Panc1 (cell line): ENCODE results near the gene CELF2. TPM values are rescaled to one million over a fixed set of nuclear protein-coding genes. Genes with fewer than 3 reads are reported as not detected.
"Not testable (repeated sequence)": the region's sequence is repeated elsewhere in the genome, so short reads cannot be mapped to it uniquely, and the experiment has no call there.

ENCODE experiments used
- ATAC-seq: fragments of 200-7000 bp; cut with Tn5 transposase; 2 replicates; pipeline ENCODE4 v1.9.1; 2020; ENCODE audit warnings: mild to moderate bottlenecking, moderate library complexity
- BruUV-seq: library from RNA; stranded (reverse); fragments of 400-500 nt; replicated peaks from 2 replicates; lab custom pipeline; 2021; lab: Mats Ljungman, UMichigan
- CTCF ChIA-PET: fragments of 300-600 bp; sonication (Branson Sonifier 250); formaldehyde crosslinking; loops from one replicate; lab custom pipeline; 2022; ENCODE audit warnings: antibody characterized with exemption; lab: Charles Lee
- POLR2A ChIA-PET: fragments of 300-600 bp; sonication (Branson Sonifier 250); formaldehyde crosslinking; loops from one replicate; lab custom pipeline; 2022; ENCODE audit warnings: antibody characterized with exemption; lab: Charles Lee
- DNase-seq: peaks from one replicate; pipeline ENCODE4 v3.0.0-alpha.2; 2010; ENCODE audit warnings: low read depth, low spot score
- H3K27ac ChIP-seq: 2 replicates; pipeline ENCODE4 v1.5.1; 2011; ENCODE audit warnings: mild to moderate bottlenecking, low read length, inconsistent platforms
- H3K27me3 ChIP-seq: fragments of 200-500 bp; sonication (Bioruptor generic); 2 replicates; pipeline ENCODE4 v1.6.0; 2014; ENCODE audit warnings: low read length, inconsistent platforms; ENCODE audit not compliant: control insufficient read depth, insufficient read depth
- H3K36me3 ChIP-seq: fragments of 200-500 bp; sonication (Bioruptor generic); 2 replicates; pipeline ENCODE4 v1.5.1; 2014; ENCODE audit warnings: inconsistent platforms, mild to moderate bottlenecking, low read length, moderate library complexity; ENCODE audit not compliant: control insufficient read depth, insufficient read depth
- H3K4me1 ChIP-seq: 2 replicates; pipeline ENCODE4 v1.5.1; 2011; ENCODE audit warnings: inconsistent platforms, mild to moderate bottlenecking, low read length, moderate library complexity; ENCODE audit not compliant: control insufficient read depth, insufficient read depth
- H3K4me3 ChIP-seq, 2 experiments: 2 replicates each; pipeline ENCODE4 v1.5.1; 2011 to 2012; ENCODE audit warnings: low read depth in 2 of 2, low read length in 2 of 2, mild to moderate bottlenecking in 2 of 2, inconsistent platforms in 1 of 2, moderate library complexity in 1 of 2
- H3K9me3 ChIP-seq: fragments of 200-500 bp; sonication (Bioruptor generic); 2 replicates; pipeline ENCODE4 v1.5.1; 2014; ENCODE audit warnings: low read depth, mild to moderate bottlenecking, inconsistent platforms, low read length, moderate library complexity; ENCODE audit not compliant: control insufficient read depth, insufficient read depth
- CTCF ChIP-seq: fragments of 450-650 bp; IDR thresholded peaks from 2 replicates; pipeline ENCODE4 v1.5.1; 2017; ENCODE audit warnings: mild to moderate bottlenecking
- POLR2AphosphoS5 ChIP-seq: IDR thresholded peaks from 2 replicates; pipeline ENCODE4 v1.6.1; 2012; ENCODE audit warnings: mild to moderate bottlenecking, low read depth, low read length, moderate library complexity
- REST ChIP-seq, 2 experiments: IDR thresholded peaks; 2 replicates each; pipeline ENCODE4 v1.6.1; 2011 to 2012; ENCODE audit warnings: low read depth in 2 of 2, control low read depth in 1 of 2, low read length in 1 of 2, mild to moderate bottlenecking in 1 of 2, moderate library complexity in 1 of 2; ENCODE audit not compliant: insufficient read depth in 1 of 2
- SIN3A ChIP-seq: IDR thresholded peaks from 2 replicates; pipeline ENCODE4 v1.6.1; 2012; ENCODE audit warnings: low read depth, mild to moderate bottlenecking, low read length, moderate library complexity, borderline replicate concordance; ENCODE audit not compliant: insufficient read depth
- TCF7L2 ChIP-seq: IDR thresholded peaks from 2 replicates; pipeline ENCODE4 v1.6.1; 2011; ENCODE audit warnings: mild to moderate bottlenecking, low read depth, low read length, inconsistent platforms
- in situ Hi-C: cut with HindIII; loops from 2 replicates; pipeline ENCODE4 v1.10.0; 2016; ENCODE audit warnings: low sequenced_read_pairs, low pct_unique_long_range_greater_than_20kb
- intact Hi-C: fragments of 100-400 bp; cut with micrococcal nuclease; formaldehyde crosslinking; loops from one replicate; pipeline ENCODE4 v1.10.0; 2022; ENCODE audit not compliant: unreplicated experiment
- total RNA-seq: library from RNA; stranded (reverse); gene quantifications from one replicate; pipeline ENCODE4 v1.2.1, GENCODE V29; 2021; ENCODE audit not compliant: unreplicated experiment

Gene CELF2
- total RNA-seq, 1 experiment from 2014 or later = 0.44 TPM

- intact Hi-C loops = no loop called here
- no peaks in the 10 kb centered on the region for H3K36me3 ChIP-seq
- DNase-seq (no peak), ATAC-seq (no peak)
- no peak overlapping the region for H3K4me3 ChIP-seq
- in situ Hi-C loops = no loop called here
- ChIA-PET POLR2A (no interaction called here), CTCF (no interaction called here)
- no peaks in the 10 kb centered on the region for H3K27me3 ChIP-seq
- no peak for TF ChIP-seq REST (IDR thresholded peaks at IDR 0.05; ENCODE audit: insufficient read depth in 1 of 2, low read depth in 2 of 2, low read length in 1 of 2)
- TF ChIP-seq CTCF = no peak
- TF ChIP-seq SIN3A = no peak
- no peak for TF ChIP-seq POLR2AphosphoS5
- no peak for TF ChIP-seq TCF7L2
- BruUV-seq = no TSS peak
- H3K27ac ChIP-seq = no peak overlapping the region
- no peaks in the 10 kb centered on the region for H3K9me3 ChIP-seq
- no peaks in the 10 kb centered on the region for H3K4me1 ChIP-seq
Observed at GRCh38 chr10:11184093-11184492, 166.4 kb downstream of the CELF2 start.

- CTCF ChIA-PET, H3K27ac ChIP-seq, DNase-seq, POLR2A ChIA-PET, H3K4me3 ChIP-seq, H3K4me1 ChIP-seq, H3K36me3 ChIP-seq, H3K9me3 ChIP-seq, ATAC-seq, in situ Hi-C loops, intact Hi-C loops, H3K27me3 ChIP-seq, BruUV-seq: not testable (repeated sequence)
Observed at GRCh38 chr10:11185128-11185665, 167.5 kb downstream of the CELF2 start.

GRCh38 chr10:11186374-11186773 lies 168.7 kb downstream of the CELF2 start:
- Histone ChIP-seq H3K27me3 (no peaks in the 10 kb centered on the region), H3K27ac (no peak overlapping the region), H3K36me3 (no peaks in the 10 kb centered on the region), H3K9me3 (no peaks in the 10 kb centered on the region), H3K4me1 (no peaks in the 10 kb centered on the region), H3K4me3 (no peak overlapping the region)
- no TSS peak for BruUV-seq
- no peak for TF ChIP-seq TCF7L2
- ChIA-PET CTCF (no interaction called here), POLR2A (no interaction called here)
- DNase-seq = no peak
- intact Hi-C loops (no loop called here), in situ Hi-C loops (no loop called here)
- no peak for ATAC-seq
